GM21515 (cell line): Measurements from ENCODE around the gene TXNDC16.
A peak's percentile ranks its signal among the peaks of the same experiment; 100 is the strongest.
"Not testable (repeated sequence)": the region's sequence is repeated elsewhere in the genome, so short reads cannot be mapped to it uniquely, and the experiment has no call there.

Experiments used
- ATAC-seq: cut with Tn5 transposase; IDR thresholded peaks from one replicate; pipeline ENCODE4 v1.9.1; 2021; ENCODE audit not compliant: unreplicated experiment

TXNDC16 gene

GRCh38 chr14:52552063-52552988 is at the start of gene TXNDC16, which contains the start of gene GPR137C:
TXNDC16 (minus strand) TSS chr14:52552505; CDS start chr14:52543557, 8,948 bp downstream.
GPR137C (plus strand) TSS chr14:52552836; CDS start chr14:52553148, 312 bp downstream.
- ATAC-seq: peak; percentile 96

- no peak for ATAC-seq
Measured at GRCh38 chr14:52599974-52600373, 47.7 kb upstream of the TXNDC16 start.

- no peak for ATAC-seq
Measured at GRCh38 chr14:52598568-52598967, 46.3 kb upstream of the TXNDC16 start.

GRCh38 chr14:52596861-52597260 is 44.6 kb upstream of the TXNDC16 start:
- no peak for ATAC-seq

- ATAC-seq: no peak
Measured at GRCh38 chr14:52596320-52596719, 44.0 kb upstream of the TXNDC16 start.

- ATAC-seq: no peak
Measured at GRCh38 chr14:52590318-52590717, 38.0 kb upstream of the TXNDC16 start.

GRCh38 chr14:52589646-52590045 is 37.3 kb upstream of the TXNDC16 start:
- no peak for ATAC-seq

- no peak for ATAC-seq
Measured at GRCh38 chr14:52583544-52583943, 31.2 kb upstream of the TXNDC16 start.

GRCh38 chr14:52575858-52576257 is 23.6 kb upstream of the TXNDC16 start:
- ATAC-seq: no peak

- not testable (repeated sequence) for ATAC-seq
Measured at GRCh38 chr14:52568454-52568853, 16.1 kb upstream of the TXNDC16 start.

GRCh38 chr14:52563120-52563519 is 10.8 kb upstream of the TXNDC16 start:
- ATAC-seq: no peak

- ATAC-seq: no peak
Measured at GRCh38 chr14:52558688-52559087, 6.4 kb upstream of the TXNDC16 start.

GRCh38 chr14:52553671-52554575 is 1.6 kb upstream of the TXNDC16 start:
- ATAC-seq: no peak

GRCh38 chr14:52553002-52553670 is 831 bp upstream of the TXNDC16 start:
- ATAC-seq: peak; percentile 18

GRCh38 chr14:52551696-52552062 is 626 bp downstream of the TXNDC16 start:
- ATAC-seq: no peak

- ATAC-seq: no peak
Measured at GRCh38 chr14:52551205-52551604, 1.1 kb downstream of the TXNDC16 start.

- ATAC-seq: no peak
Measured at GRCh38 chr14:52550661-52551060, 1.6 kb downstream of the TXNDC16 start.

- no peak for ATAC-seq
Measured at GRCh38 chr14:52547526-52547925, 4.8 kb downstream of the TXNDC16 start.

GRCh38 chr14:52547027-52547426 is 5.3 kb downstream of the TXNDC16 start:
- ATAC-seq: no peak

- no peak for ATAC-seq
Measured at GRCh38 chr14:52546318-52546670, 6.0 kb downstream of the TXNDC16 start.
